ENCODE results near the gene DLK1. TPM values are rescaled to one million over a fixed set of nuclear protein-coding genes. Genes with fewer than 3 reads are reported as not detected.

The DLK1 gene
- total and polyA plus RNA-seq, 11 donors, result 1.4 to 52.4 (median 9.3) TPM

DNA sequence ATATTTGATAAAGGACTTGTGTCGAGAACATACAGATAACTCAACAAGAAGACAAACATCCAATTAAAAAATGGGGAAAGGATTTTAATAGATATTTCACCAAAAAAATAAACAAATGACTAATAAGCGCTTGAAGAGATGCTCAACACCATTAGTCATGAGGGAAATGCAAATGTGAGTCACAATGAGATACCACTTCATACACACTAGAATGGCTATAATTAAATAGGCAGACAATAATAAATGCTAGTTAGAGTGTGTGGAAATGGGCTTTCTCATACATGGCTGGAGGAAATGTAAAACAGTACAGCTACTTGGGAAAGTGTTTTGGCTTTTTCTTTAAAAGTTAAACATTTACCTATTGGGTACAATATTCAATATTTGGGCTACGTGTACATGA, 34.8 kb downstream of the DLK1 start:
- no peaks in the 10 kb centered on the region for H3K36me3 ChIP-seq
- H3K4me1 ChIP-seq, result no peaks in the 10 kb centered on the region
- DNase-seq, result no peak
- intact Hi-C loops (cut with DNase I), result no loop called here
- H3K9me3 ChIP-seq, result no peaks in the 10 kb centered on the region
- WGBS, 4 donors, result 89 to 95% (median 93%) methylated on average over 3 of the region's 3 CpGs
- ATAC-seq, result no peak
- no peak overlapping the region for H3K27ac ChIP-seq
- TF ChIP-seq POLR2A (IDR thresholded peaks at IDR 0.05), result no peak
- TF ChIP-seq, protein P1, sequence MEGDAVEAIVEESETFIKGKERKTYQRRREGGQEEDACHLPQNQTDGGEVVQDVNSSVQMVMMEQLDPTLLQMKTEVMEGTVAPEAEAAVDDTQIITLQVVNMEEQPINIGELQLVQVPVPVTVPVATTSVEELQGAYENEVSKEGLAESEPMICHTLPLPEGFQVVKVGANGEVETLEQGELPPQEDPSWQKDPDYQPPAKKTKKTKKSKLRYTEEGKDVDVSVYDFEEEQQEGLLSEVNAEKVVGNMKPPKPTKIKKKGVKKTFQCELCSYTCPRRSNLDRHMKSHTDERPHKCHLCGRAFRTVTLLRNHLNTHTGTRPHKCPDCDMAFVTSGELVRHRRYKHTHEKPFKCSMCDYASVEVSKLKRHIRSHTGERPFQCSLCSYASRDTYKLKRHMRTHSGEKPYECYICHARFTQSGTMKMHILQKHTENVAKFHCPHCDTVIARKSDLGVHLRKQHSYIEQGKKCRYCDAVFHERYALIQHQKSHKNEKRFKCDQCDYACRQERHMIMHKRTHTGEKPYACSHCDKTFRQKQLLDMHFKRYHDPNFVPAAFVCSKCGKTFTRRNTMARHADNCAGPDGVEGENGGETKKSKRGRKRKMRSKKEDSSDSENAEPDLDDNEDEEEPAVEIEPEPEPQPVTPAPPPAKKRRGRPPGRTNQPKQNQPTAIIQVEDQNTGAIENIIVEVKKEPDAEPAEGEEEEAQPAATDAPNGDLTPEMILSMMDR (IDR thresholded peaks at IDR 0.05), result no peak
- no peak overlapping the region for H3K4me3 ChIP-seq
- no peaks in the 10 kb centered on the region for H3K27me3 ChIP-seq

DNA sequence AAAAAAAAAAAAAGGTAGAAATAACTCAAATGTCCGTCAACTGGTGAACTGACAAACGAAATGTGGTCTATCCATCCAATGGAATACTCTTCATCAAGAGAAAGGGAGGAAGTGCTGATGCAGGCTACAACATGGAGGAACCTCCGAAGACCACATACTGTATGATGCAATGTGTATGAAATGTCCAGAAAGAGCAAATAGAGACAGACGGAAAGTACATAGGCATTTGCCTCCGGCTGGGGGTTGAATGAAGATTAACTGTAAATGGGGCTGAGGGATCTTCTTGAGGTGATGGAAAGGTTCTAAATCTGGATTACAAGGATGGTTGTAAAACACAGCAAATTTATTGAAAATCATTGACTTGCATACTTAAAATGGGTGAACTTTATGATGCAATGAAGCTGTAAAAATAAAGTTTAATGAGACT, 35.4 kb downstream of the DLK1 start:
- Histone ChIP-seq H3K27ac (no peak overlapping the region), H3K4me3 (no peak overlapping the region), H3K4me1 (no peaks in the 10 kb centered on the region), H3K36me3 (no peaks in the 10 kb centered on the region), H3K9me3 (no peaks in the 10 kb centered on the region), H3K27me3 (peaks cover 0 to 6% (median 0%) of the 10 kb centered on the region in 9 donors)
- intact Hi-C loops (cut with DNase I), result no loop called here
- TF ChIP-seq POLR2A (IDR thresholded peaks at IDR 0.05), result no peak
- TF ChIP-seq, protein P1 (IDR thresholded peaks at IDR 0.05), result no peak
- ATAC-seq (no peak), DNase-seq (no peak)
- 77 to 89% (median 80%) methylated on average over 5 of the region's 5 CpGs for WGBS, 4 donors

DNA sequence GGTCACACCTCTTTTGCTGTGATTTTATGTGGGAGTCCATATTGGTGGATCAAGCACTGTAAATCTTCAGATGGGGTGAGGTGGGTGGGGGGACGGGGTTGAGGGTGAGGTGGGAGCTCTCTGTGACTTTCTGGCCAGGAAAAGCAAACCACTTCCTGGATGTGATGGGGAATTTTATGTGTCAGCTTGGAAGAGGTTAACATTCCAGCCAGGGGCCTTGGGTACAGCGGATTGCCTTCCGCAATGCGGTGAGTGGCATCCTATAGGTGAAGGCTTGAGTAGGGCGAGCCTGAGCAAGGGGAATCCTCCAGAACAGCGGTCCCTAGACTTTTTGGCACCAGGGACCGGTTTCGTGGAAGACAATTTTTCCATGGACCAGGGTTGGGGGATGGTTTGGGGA, 36.2 kb downstream of the DLK1 start:
- 83 to 91% (median 86%) methylated on average over 8 of the region's 8 CpGs for WGBS, 4 donors
- peaks cover 0 to 6% (median 0%) of the 10 kb centered on the region in 9 donors for H3K27me3 ChIP-seq
- no peak for ATAC-seq
- H3K4me3 ChIP-seq, result no peak overlapping the region
- H3K27ac ChIP-seq, result no peak overlapping the region
- peak in 1 of 5 donors; percentile 23 for DNase-seq
- no peaks in the 10 kb centered on the region for H3K36me3 ChIP-seq
- TF ChIP-seq POLR2A (IDR thresholded peaks at IDR 0.05), result no peak
- TF ChIP-seq, protein P1 (IDR thresholded peaks at IDR 0.05), result no peak
- no peaks in the 10 kb centered on the region for H3K4me1 ChIP-seq
- H3K9me3 ChIP-seq, result no peaks in the 10 kb centered on the region
- intact Hi-C loops (cut with DNase I), result no loop called here

DNA sequence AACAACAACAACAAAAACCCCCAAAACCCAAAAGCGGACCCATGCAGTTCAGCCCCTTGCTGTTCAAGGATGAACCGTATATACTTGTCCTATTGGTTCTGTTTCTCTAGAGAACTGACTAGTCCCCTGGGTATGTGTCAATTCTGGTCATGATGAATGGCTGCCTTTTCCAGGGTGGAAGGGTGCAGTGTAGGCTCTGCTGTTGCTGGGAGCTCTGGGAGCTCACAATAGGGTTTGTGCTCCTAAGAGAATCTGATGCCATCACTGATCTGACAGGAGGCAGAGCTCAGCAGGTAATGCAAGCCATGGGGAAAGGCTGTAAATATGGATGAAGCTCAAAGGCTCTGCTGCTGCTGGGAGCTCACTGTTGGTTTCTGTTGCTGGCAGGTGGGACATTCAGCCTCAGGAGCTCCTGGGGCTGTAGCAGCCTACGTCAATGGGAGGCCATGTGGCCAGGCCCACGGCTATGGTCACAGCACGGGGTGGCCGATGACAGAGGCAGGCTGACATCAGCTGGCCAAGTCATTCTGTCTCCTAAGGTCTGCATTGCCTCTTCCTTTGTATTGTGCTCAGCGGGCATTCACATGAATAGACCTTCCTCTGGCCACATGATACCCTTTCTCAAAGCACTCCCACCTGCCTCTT, 37.9 kb downstream of the DLK1 start:
- Histone ChIP-seq H3K27me3 (peaks cover 0 to 13% (median 0%) of the 10 kb centered on the region in 9 donors), H3K4me1 (no peaks in the 10 kb centered on the region), H3K9me3 (no peaks in the 10 kb centered on the region), H3K36me3 (no peaks in the 10 kb centered on the region), H3K27ac (no peak overlapping the region), H3K4me3 (no peak overlapping the region)
- peak in 2 of 5 donors; percentile 6 to 7 for DNase-seq
- 70 to 87% (median 75%) methylated on average over 7 of the region's 7 CpGs for WGBS, 4 donors
- no peak for TF ChIP-seq POLR2A (IDR thresholded peaks at IDR 0.05)
- TF ChIP-seq, protein P1 (IDR thresholded peaks at IDR 0.05), result no peak
- intact Hi-C loops (cut with DNase I), result no loop called here
- ATAC-seq, result no peak

Measured in heart left ventricle (tissue), 16 donors.